Stimulated activated CD4-positive, alpha-beta T cell treated with anti-CD3 and anti-CD28 coated beads, Interleukin-2, amount 100 ng/mL, for 48 hours (primary cell): ENCODE data around the gene SMC3.
"Not testable (repeated sequence)": the region's sequence is repeated elsewhere in the genome, so short reads cannot be mapped to it uniquely, and the experiment has no call there.

Experiments used
- DNase-seq, 2 donors: peaks; one replicate each; pipeline ENCODE4 v3.0.0-alpha.2; 2020

The SMC3 gene

DNA sequence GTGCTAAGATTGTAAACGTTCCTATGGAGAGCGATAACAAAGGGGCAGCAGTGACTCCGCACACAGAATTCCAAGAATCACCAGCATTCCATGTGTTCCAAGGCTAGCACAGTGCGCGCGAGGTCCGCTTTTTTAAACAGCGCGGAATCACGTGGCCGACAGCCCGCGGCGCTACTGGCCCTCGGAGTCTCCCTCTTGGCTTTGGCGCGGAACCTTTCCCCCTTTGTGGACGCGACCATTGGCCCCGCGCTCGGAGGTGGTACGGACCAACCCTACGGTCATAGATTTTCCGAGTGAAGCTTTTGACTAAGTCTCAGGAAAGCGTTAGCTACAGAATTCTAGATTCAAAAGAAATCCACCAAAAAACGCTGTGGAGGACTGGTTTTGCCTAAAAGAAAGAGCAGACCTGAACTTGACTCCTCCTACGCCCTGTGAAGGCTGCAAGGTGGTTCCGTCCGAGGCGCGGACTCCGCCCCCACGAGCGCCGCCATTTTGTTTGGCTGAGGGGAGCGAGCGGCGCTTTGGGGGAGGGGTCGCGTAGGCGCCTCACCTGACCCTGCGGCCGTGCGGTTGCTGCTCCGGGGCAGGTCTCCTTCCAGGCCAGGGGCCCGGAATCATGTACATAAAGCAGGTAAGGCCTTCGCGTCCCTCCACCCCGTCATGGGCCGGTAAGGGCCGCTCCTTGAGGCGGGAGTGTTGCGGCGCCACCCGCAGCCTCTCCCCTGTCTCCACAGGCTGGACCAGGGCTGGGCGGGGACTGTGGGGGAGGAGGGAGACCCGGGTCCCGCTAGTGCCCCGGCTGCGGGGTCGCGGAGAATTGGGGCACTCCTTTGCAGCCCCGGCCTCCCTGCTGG is at the start of gene SMC3:
SMC3 (plus strand) TSS at position 495 of the 854 bp plus-strand sequence; CDS start at position 617, 122 bp downstream.
- peak; percentile 92 to 93 for DNase-seq

DNA sequence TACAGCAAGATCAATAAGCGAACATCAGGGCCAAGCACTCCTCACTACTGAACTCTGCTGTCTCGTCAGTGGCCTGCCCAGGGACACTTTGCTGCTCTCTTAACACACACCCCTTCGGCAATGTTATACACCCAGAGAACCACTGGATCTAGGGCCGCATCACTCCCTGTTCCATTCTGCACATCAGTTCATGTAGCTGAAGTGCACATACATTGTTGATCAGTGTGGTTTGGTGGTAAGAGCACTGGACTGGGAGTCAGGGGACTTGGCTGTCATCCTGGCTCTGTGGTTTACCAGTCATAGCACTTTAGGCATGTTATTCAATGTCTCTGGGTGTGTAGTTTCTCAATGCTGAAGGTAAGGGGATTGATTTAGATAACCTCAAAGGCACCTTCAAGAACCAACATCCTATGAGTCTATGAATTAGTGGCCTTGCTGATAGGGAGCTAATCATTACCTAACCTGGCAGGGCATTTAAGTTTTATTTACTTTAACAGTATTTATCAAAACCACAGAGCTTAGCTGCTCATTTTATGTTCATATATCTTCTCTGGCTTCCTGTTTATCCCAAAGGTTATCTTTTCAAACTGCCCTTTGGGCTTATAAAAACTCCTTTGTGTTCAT is 45.0 kb upstream of the SMC3 start:
- no peak for DNase-seq

DNA sequence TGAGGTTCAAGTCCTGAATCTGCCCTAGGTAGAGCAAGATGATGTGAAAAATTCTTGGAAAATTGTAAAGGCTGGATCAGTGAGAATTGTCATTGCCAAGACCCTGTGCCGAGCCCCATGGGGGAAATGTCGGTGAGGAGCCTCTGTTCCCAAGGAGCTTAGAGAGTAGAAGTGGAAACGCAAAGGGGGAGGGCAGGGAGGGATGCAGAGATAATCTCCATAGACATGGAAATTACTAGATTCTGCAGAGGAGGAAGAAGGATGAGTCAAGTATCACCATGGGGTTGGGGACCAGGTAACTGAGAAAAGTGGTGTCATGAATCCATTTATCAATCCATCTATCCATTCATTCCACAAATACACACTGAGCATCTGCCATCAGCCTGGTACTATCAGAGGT is 43.8 kb upstream of the SMC3 start:
- no peak for DNase-seq

DNA sequence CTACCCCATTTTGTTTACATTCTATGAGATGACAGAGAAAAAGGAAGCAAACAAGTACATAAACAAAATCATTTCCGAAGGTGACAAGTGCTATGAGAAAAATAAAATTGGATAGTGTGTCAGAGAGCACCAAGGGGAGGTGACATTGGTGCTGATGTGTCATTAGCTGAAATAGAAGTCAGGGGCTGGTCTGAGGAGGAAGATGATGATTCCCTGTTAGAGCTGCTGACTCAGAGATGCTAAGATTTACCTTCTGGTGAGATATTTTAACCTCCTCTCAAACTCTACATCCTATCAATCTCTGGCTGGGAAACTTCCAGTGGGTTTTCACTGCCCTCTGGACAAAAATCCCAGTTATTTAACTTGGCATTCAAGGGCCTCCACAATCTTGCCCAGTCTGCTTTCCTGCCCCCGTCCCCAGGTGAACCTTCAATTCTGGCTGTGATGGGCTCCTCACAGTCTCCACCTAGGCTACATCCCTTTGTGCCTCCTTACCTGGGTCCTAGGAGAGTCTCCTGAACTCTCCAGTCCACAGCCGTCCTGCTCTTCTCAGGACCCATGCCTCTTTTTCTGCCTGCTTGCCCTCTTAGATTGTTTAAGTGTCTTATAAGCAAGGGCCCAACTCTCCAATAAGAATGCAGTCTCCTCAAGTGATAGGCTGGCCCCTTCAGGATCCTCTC is 43.2 kb upstream of the SMC3 start:
- no peak for DNase-seq

DNA sequence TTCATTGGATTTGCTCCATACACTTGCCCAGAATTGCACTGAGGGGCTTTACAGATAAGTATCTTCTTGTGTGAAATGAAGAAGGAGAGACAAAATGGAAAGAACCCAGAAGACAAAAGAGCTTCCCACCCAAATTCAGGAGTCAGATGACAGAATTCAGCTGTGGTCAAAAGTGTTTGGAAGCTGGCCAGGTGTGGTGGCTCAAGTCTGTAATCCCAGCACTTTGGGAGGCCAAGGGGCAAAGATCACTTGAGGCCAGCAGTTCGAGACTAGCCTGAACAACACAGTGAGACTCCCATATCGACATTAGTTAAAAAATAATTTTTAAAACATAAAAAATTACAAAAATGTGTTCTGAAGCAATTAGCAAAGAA is 42.6 kb upstream of the SMC3 start:
- no peak for DNase-seq

DNA sequence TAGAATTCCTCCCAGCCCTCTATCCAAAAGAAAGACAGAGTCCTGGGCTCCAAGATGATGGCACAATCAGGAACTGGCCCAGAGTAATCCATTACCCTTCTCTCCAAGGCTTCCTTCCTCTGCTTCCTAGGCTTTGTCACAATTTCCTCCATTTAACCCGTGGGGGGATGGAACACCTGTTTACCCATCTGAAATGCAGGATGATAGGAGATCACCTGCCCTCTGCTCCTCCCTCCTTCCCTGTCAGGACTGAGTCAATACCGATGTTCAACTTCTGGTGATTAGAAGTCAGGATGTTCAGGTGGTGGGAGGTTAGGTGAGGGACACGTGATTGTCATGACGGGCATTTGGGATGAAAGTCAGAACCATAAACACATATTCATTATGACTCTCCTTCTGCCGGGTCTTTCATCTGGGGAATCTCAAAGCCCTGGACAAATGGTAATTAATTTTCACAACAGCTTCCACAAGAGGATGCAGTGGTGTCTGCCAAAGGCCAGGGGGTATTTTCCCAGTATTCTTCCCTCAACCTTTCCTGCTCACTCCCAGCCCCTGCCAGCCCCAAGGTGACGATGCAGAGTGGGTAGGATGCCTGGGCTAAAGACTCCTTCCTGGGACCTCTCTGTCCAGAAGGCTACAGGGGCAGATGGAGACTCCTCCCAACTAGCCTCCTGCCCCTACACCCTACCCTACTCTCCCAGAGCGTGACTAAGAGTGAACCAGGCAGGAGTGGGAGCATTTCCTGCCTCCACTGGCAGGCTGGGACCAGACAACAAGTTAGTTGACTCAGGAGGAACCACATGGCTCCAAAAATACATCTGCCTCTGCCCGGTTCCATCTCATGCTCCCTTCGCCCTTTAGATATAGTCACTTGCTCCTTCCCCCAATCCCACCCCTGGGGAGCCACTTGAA is 41.9 kb upstream of the SMC3 start:
- no peak for DNase-seq

DNA sequence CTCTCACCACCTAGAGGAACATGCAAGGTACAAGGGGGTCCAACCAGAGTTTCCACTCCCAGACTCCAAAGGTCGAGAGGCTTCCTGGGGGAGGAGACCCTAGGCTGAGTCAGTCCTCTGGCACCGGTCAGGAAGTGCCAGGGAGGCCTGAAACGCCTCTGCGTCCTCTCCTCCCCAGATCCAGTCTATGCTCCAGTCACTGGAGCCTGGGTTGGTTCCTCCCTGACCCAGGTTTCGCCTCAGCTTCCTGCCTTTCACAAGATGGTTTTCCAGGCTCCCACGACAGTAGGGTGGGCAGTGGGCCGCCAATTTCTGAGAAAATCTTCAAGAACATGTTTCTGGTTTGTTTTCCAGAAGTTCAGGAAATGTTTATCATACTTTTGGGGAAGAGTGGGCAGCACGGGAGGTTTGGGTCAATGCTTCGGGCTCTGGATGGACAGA is 39.7 kb upstream of the SMC3 start:
- DNase-seq, result no peak

DNA sequence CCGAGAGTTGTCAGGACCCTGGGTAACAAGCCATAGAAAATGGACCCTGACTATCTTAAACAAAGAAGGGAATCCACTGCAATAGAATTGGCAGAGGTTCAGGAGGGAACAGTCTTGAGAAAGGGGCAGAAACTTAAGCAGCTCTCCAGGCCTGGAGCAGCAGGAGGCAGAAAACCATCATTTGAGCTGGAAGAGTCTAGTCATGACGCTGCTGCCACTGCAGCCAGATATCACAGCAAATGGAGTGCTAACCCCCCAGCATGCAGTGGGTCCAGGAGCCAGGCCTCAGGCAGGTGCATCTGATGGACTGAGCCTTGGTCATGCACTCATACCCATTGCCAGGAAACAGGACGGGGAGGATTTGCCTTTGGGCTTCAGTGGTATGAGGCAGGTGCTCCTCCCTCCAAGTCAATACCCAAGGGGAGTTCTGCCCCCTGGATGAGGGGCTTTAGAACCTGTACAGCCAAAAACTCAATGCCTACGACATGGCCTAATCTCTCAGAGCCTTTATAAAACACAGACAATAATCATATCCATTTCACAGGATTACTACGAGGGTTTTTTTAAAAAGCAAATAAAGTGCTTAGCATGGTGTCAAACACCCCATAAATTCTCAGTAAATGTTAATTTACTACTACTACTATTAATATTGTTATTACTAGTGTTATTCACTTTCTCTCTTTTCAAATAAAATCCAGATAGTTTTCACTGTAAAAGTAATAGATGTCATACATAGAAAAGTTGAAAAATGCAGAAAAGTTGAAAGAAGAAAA is 39.1 kb upstream of the SMC3 start:
- no peak for DNase-seq

DNA sequence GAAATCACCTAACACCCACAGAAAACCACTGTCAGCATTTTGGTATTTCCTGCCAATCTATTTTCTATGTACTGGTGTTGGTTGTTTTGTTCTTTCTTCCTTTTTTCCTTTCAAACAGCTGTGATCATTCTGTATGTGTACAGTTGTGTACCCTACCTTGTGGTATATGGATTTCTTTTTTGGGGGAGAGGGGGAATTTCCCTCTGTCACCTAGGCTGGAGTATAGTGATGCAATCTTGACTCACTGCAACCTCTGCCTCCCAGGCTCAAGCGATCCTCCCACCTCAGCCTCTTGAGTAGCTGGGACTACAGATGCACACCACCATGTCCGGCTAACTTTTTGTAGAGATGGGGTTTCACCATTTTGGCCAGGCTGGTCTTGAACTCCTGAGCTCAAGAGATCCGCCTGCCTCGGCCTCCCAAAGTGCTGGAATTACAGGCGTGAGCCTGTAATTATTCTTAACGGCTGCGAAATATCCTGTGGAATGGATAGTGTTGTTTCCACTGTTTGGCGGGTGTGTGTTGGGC is 38.4 kb upstream of the SMC3 start:
- DNase-seq, result not testable (repeated sequence)

DNA sequence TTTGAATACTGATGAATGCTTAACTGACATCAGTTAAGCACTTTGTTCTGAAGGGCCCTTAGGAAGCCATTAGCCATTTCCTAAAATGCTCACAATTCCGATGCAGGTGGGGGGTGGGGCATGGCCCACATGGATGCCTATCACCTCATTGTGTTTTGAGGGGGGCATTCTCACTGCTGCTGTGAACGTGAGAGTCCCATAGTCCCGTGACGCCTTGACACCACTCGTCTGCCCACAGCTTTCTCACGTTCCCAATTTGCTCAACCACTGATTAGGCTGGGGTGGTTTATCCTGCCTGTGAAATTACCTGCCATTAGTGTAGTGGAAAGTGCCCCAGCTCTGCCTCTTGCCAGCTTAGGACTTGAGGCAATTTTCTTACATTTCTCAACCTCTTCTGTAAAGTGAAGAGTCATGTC is 37.9 kb upstream of the SMC3 start:
- no peak for DNase-seq

DNA sequence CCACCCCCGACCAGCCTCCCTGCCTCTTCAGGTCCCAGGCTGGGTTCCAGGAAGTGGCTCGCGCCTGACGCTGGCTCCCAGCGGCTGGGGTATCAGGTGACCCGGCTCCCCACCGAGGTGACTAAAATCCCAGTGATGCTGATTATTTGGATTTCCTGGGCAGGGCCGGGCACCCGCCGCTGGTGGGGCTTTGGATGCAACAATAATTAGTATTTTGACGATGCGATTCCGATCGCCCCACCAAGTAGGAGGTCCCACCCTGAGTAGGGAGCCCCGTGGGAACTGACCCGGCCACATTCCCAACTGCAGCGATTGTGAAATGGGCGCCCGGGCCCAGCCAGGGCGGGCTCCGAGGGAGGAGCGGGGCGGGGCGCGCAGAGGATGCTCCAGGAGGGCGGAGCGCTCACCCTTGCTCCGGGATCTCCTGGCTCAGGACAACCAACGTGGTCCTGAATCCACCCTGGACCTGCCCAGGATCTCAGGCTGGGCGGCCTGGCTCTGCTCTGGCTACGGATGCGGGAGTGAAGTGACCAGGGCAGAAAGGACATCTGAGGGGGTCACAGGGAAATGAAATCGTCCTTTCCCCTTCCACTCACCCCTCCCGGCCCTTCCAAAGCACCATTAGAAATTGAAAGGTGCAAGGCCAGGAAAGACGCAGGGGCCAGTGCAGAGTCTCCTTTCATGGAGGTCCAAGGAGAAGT is 37.2 kb upstream of the SMC3 start:
- DNase-seq, result no peak

DNA sequence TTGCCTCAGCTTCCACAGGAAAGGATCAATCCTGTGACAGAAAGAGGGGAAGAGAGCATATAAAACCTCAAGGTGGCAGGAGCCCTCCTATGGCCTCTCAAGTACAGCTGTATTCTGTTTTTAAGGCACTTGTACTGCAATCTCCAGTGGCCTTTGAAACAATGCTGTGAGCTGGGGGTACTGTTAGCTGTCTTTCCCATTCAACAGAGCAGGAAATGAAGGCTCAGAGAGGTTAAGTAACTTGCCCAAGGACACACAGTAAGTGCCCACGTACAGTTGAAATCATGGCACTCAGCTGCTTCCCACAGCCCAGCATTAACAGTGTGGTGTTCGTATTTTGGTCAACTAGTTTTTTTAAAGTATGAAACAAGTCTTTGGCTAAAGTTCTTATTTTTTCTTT is 35.8 kb upstream of the SMC3 start:
- DNase-seq, result no peak

DNA sequence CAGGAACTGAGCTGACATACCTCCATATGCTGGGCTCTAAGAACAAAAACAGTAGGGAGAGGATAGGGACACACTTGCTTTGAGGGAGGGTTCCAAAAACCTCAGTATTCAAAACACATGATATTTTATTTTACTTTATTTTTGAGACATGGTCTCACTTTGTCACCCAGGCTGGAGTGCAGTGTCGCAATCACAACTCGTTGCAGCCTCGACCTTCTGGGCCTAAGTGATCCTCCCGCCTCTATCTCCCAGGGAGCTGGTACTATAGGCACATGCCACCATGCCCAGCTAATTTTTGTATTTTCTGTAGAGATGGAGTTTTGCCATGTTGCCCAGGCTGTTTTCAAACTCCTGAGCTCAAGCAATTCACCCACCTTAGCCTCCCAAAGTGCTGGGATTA is 34.9 kb upstream of the SMC3 start:
- not testable (repeated sequence) for DNase-seq

DNA sequence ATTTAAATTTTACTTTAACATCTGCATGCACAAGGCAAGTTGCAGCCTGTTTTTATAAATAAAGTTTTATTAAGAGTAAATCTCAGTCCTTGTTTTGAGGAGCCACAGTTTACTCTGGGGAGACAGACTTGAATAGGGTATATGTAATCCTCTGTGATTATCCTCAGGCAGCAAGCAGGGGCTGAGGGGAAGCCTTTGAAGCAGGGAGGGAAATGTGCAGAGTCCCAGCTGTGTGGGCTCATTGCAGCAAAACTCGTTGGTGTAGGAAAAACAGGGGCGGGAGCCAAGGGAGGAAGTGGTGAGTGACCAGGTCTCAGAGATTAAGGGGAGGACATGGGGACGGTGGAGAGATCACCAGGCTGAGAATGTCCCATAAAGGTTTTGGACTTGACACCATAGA is 34.3 kb upstream of the SMC3 start:
- DNase-seq, result no peak

DNA sequence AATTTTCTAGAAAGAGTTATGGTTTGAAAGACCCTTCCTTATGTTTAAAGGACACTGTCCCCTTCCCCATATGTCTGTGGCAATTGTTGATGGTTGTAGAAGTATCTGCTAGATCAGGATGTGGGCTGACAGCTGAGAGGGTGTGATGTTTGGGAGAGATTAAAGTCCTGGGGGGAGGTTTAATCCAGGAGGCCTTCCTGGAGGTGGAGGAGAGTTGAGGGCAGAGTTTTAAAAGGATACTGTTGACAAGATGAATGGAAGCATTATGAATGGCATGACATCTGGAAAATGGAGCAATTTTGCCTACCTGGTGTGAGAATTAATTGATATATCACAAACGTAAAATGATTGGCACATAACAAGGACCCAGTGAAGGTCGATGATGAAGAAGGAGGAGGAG is 32.9 kb upstream of the SMC3 start:
- DNase-seq, result no peak

DNA sequence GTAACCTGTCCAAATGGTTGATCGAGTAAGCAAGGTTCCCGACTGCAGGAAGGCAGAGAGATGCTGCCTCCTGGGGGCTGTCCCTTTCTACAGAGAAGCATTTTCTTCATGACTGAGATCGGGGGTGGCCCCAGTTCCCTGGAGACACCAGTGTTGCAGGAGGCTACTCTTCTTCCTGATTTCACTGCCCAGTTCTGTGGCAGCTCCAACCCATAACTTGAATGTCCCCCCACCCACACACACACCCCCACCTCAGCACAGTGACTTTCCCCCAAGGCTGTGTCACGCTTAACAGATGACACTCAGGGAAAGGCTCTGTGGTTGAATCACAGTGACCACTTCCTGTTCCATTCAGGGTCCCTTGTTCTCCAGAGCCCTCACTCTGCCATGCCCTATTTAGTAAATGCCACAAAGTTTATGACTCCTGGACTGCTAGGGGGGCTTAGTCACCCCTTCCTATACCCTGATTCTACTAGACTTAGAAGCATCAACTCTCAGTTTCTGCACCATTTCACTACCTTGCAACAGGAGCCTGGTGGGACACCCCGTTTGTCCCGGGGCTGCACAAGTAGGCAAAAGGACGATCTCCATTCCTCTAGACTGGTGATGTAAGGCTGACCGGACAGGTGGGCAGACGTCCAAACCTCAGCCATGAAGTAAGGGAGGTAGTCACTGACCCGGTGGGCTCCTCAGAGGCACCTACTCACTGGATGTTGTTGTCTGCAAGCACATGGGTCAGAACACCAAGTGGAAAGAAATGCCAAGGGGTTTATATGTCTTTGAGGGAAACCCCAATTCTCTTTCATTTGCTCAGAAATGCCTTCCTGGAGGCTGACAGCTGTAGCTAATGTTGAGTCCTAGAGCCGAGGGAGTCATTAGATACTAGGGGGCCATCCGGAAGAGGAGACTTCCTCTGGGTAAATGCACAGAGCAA is 31.3 kb upstream of the SMC3 start:
- peak; percentile 57 to 59 for DNase-seq

DNA sequence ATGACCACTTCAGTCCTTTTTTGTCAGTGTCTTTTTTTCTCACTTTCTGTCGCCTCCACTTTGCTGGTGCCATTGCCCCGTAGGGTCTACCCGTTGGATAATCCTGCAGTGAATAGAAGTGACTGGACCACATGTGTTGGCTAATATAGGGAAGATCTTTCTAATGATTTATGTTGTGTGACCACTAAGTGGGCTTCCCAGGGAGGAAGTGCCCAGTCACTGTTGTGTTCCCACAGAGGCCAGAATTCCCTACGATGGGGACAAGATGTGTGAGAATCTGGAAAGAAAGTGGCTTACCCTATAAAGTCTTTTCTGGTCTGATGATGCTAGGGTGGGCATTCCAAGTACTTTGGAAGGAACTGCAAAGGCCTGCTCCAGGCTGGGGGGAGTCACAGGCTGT is 28.4 kb upstream of the SMC3 start:
- DNase-seq, result no peak

DNA sequence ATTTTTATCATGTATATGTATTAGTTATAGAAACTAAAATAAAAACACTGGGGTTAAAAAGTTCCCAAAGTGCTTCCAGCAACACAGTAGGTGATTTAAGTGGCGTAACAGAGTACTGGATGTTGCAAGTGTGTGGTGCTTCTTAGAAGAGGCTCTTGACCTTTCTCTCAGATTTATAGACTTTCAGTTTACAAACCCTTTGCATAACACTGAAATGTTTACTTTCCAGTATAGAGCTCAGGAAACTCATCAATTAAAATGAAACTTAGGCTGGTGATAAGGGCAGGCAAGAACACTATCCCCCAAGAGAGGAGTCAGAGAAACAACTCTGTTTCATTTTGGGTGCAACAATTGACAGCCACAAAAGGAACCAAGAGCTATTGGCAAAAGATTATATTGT is 27.5 kb upstream of the SMC3 start:
- DNase-seq, result no peak

DNA sequence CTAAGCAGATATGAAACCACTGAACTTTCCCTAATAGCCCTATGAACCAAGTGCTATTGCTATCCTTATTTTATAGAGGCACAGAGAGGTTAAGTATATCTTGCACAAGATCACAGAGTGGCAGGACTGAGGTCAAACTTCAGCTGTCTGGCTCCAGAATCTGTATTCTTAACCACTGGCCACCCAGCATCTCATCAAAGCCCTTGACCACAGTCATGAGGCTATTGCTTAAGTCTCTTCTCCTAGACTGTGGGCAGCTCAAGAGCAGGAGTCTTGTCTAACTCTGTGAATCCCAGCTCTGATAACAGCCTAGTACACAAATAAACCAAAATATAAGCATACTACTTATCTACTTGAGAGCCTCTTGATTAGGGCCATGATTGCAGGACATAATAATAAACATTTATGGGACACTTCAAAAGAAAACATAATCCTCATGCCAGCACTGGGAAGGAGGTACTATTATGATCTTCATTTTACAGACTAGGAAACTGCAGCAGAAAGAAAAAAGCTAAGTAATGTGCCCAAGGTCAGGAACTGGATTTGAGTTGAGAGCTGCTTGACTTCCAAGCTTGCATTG is 22.4 kb upstream of the SMC3 start:
- DNase-seq, result no peak

DNA sequence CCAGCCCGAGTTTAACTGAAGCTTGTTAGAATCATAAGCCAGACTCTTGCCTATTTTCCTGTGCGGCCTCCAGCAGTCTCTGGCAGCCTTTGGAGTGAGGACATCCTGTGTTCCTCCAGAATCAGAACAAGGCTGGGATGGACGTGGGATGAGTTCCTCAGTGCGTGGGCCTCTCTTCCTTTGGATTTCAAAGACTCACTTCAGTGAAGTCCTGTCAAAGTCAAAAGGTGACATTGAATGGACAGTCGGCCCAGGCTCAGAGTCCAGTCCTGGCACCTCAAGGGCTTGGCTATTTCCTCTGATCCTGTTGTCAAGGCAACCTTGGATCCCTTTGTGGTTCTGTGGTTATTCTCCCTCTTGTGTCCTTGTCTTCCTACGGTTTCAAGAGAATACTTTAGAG is 21.4 kb upstream of the SMC3 start:
- no peak for DNase-seq
